HG02970 (cell line): ENCODE data around the gene HMGB2.

Source experiments
- ATAC-seq: cut with Tn5 transposase; IDR thresholded peaks from one replicate; pipeline ENCODE4 v1.9.1; 2021; ENCODE audit warnings: mild to moderate bottlenecking, moderate library complexity, moderate number of reproducible peaks; ENCODE audit not compliant: unreplicated experiment, low FRiP score

HMGB2 gene

DNA sequence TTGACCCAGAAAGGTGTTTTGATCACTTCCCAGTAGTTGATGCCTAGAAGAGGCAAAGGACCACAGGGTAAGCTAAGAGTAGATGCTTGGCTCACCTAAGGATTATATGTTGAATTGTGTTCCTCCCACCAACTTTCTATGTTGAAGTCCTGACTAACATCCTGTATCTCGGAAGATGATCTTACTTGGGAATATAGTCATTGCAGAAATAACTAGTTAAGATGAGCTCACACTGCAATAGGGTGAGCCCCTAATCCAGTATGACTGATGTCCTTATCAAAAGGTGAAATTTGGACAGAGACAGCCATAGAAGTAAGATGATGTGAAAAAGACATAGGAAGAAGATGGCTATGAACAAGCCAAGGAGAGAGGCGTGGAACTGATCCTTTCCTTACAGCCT is 3.3 kb upstream of the HMGB2 start:
- ATAC-seq = no peak

DNA sequence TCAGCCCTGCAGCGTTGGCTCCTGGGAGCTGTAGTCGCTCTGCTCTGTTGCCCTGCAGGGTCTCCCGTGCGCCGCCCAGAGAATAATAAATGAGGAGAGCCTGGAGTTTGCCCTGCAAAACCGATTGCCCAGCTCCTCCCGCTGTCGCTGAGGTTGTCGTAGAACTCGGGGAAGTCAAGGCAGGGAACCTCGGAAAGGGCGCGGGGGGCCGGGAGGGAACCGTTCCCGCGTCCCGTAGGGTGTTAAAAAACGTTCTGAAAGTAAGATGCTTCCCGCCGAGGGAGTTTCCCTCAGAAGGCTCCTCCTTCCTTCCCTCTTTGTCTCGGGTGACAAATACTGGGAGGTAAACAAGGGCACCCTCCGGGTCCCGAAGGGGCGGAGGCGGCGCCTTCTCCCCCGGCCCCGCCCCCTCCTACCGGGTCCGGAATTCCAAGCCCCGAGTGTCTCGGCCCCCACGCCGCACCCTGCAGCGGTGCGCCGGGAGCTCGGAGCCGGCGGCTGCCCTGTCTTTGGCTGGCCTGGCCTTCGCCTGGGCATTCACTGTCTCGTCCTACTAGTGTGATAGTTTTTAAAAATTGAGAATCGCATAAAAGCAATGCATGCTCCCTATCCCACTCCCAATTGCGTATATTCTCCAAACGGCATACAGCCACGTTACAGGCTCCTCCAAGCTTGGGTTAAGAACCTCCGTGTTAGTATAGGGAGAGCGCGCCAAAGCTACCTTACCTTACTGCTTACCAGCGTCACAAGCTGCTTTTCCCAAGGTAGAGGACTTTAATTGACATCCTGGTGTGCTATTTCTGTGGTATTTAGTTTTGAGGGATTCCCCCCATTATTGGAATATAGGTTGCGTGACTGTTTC is 964 bp upstream of the HMGB2 start:
- peak; percentile 29 for ATAC-seq

- ATAC-seq = no peak
Observed at GRCh38 chr4:173333658-173334084, 487 bp downstream of the HMGB2 start.

- ATAC-seq = no peak
Observed at GRCh38 chr4:173332963-173333657, 1.0 kb downstream of the HMGB2 start.

DNA sequence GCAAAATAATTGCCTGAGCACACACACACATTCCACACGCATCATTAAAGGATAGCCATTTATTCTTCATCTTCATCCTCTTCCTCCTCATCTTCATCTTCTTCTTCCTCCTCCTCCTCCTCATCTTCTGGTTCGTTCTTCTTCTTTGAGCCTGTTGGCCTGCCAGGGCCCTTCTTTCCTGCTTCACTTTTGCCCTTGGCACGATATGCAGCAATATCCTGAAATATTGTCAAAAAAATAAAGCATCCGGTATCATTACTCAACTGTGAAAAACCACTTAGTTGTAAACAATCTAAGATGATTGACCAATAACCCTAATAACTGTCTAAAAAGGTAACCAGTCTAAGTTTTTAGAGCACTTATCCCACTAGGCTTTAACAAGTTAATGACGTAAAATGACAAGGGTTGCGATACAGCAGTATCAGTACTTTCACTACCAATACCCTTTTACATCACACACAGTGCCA is 2.1 kb downstream of the HMGB2 start:
- ATAC-seq = no peak

DNA sequence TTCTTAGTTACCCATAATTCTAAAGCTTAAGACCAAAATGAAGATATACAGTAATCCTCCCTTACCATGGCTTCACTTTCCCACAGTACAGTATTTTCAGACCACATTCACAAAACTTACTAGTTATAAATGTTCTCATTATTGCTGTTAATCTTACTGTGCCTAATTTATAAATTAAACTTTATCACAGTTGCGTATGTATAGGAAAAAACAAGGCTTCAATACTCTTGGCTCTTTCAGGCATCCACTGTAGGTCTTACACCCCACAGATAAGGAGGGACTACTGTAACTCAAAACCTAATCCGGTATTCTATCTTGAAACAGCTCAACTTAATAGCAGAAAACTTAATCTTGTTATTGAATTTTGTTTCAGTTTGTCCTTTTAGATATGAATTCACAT is 3.6 kb downstream of the HMGB2 start:
- ATAC-seq = no peak

GRCh38 chr4:173328236-173328901 is 5.8 kb downstream of the HMGB2 start:
- no peak for ATAC-seq

DNA sequence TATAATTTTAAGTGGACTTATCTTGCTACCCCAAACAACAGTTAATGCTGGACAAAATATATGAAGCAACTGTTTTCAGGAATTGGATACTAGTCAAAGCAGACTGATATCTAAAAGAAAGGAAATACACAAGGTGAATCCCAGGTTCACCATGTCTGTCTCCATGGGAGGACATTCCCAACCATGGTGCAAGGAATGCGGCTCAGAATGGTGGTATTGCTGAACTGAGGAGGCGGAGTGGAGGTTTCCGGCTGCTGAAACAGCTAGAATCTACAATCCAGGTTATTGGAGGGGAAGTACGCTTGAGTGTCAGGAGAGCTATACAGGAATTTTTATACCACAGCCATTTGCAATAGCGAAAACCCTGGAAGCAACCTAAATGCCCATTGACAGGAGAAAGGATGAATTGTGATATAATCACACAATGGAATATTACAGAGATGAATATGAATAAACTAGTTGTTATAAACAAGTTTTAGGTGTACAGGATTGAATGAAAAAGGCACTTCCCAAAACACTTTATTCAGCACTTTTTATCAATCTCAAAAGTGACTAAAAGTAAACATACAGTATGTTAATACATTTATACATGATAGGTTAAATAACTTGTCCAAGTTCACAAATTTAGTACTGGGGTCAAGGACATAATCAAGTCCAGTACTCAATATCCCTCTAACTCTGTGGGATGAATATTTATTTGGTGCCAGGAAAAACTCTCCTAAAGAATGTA is 9.0 kb downstream of the HMGB2 start:
- ATAC-seq = no peak

GRCh38 chr4:173319696-173320095 is 14.5 kb downstream of the HMGB2 start:
- ATAC-seq = no peak

- ATAC-seq = no peak
Observed at GRCh38 chr4:173318648-173319211, 15.4 kb downstream of the HMGB2 start.

- ATAC-seq = no peak
Observed at GRCh38 chr4:173318240-173318639, 15.9 kb downstream of the HMGB2 start.

- ATAC-seq = no peak
Observed at GRCh38 chr4:173317004-173317403, 17.2 kb downstream of the HMGB2 start.

DNA sequence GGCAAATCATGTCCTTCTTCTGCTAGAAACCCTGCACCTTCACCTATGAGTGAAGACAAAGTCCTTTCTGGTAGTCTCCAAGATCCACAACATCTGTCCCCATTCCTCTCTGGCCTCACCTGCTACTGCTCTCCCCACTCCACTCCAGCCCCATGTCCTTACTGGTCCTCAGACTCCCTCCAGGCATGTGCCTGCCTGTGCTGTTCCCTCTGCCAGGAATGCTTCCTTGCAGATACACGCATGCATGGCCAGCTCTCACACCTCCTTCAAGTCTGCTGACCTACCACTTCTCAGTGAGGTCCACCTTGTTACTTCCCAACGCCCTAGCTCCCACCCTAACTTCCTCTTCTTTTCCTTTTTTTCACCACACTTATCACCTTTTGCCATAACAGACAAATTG is 18.1 kb downstream of the HMGB2 start:
- no peak for ATAC-seq

DNA sequence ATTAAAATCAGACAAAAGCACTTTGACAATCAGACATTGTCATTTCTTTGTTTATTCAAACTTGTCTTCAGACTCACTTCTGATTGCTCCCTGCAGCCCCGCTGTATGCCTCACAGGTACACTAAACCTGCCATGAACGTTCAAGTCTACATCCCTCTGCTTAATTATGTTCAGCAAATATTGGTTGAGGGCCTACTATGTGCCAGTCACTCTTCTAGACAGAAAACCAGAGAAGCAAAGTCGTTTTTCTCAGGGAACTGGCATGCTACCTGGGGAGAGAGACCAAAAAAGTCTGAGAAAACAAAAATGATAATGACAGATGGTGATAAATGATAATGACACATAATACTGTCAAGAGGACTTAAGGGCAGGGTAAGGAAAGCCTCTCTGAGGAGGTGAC is 19.4 kb downstream of the HMGB2 start:
- ATAC-seq = no peak

- ATAC-seq = no peak
Observed at GRCh38 chr4:173311368-173311767, 22.8 kb downstream of the HMGB2 start.

DNA sequence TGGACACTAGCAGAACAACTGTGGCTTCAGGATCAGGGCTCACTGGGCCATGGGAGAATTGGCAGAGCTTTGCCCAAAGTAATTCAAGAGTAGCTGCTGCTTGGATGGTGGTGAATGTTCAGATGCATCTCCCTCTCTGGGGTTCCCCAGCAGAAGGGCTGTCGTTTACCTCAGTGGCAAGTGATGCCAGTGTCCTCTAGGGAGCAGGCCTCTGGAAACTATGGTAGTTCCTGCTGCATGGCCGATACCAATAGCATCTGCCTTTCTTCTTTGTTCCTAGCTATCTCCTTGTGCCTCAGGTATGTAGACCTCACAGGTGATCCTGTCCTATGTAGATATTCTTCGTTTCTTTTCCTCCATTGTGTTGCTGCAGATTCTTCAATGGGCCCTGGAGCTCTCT is 26.4 kb downstream of the HMGB2 start:
- ATAC-seq = no peak

DNA sequence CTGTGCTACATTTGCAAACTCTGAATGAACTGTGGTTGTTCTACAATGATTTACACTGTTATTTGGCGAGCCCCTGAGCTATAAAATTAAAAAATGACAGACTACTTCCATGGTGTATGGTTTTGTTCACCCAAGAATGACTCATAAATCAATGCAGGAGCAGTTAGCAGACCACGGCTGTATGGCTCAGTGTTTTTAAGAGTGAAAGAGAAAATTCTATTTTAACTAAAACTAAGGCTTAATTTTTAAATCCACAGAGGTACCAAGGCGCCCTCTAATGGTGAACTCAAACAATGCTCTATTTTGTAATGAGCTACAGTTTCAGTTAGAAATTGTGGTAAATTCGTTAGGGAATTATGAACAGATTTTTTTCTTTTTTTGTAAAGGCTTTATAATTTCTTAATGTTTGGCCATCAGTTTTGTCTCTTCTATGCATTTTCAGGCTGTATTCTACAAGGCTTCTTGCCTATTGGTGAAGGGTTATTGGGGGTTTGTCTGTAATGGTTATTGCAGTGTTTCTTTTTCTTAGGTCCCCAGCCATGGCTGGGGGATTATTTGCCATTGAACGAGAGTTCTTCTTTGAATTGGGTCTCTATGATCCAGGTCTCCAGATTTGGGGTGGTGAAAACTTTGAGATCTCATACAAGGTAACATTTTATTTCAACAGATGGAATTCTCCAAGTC is 32.5 kb downstream of the HMGB2 start:
- ATAC-seq = no peak

DNA sequence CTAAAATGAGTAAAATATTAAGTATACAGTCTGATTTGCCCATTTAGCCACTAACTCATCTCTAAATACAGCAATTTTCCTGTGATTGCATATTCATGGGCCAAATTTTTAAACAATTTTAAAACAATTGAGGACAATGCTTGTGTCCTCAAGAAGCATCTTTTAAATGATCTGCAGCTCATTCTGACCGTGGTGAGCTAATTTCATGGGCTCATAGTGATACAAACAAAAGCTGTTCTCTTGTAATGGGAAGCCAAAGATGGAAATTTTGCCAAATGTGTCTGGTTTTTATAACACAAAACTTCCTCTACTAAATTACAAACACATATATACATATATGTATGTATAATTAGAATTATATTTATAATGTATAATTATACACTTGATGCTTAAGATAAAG is 39.7 kb downstream of the HMGB2 start:
- no peak for ATAC-seq

DNA sequence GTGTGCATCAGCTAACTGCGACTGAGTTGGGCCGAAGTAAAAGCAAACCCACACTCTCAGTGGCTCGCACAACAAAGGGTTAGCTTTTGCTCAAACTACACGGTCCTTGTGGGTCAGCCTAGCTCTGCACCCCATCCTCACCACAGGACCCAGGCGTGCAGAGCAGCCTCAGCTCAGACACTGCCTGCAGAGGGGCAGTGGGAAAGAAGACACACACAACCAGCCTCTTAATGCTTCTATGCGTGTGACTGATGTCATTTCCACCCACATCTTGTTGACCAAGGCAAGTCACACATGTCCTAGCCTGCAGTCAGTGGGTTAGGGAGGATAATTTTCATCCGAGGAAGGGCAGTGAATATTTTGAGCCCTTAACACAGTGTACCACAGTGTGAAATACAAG is 40.5 kb downstream of the HMGB2 start:
- no peak for ATAC-seq

DNA sequence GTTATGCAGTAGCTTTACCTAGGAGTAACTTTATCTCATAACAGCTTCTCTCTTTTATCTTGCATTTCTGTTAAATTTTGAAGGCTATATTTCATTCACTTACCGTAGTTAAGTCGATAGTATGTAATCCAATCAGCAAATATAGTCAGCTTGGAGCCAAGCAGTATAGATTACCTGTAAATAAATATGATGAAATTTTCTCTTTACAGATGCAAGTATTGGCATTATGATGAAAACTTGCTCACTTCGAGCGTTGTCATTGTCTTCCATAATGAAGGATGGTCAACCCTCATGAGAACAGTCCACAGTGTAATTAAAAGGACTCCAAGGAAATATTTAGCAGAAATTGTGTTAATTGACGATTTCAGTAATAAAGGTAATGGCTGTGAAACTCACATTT is 42.3 kb downstream of the HMGB2 start:
- ATAC-seq = no peak
